Epidermal melanocyte (primary cell): ENCODE measurements around the gene KLF18.
"Not testable (repeated sequence)": the region's sequence is repeated elsewhere in the genome, so short reads cannot be mapped to it uniquely, and the experiment has no call there.

Experiments
- DNase-seq: peaks from one replicate; pipeline ENCODE4 v3.0.0; 2011; ENCODE audit warnings: low spot score; ENCODE audit not compliant: insufficient read length

Gene KLF18

GRCh38 chr1:44120398-44120949, 21.0 kb downstream of the KLF18 start:
- DNase-seq, result no peak

- DNase-seq, result no peak
These were observed 21.9 kb downstream of the KLF18 start for GRCh38 chr1:44119525-44119924.

DNA sequence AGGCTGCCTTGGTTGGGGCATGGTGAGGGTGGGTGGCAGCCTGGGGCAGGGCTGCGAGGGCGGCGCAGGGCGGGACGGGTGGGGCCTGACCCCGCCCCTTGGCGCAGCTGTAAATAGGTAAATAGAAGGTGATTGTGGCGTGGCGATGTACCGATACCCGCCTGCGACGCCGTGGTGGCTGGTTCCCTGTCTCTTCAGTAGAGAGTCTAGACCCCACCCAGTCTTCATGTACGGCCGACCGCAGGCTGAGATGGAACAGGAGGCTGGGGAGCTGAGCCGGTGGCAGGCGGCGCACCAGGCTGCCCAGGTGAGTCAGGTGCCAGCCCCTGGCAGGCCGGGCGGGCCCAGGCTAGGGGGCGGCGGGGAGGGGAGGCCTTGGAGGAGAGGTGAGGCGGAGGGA, 22.7 kb downstream of the KLF18 start, which contains the start of gene KLF17:
Gene KLF17 (plus strand): TSS at position 140 of the 400 bp plus-strand sequence. CDS start 87 bp downstream, at position 227.
- no peak for DNase-seq

DNA sequence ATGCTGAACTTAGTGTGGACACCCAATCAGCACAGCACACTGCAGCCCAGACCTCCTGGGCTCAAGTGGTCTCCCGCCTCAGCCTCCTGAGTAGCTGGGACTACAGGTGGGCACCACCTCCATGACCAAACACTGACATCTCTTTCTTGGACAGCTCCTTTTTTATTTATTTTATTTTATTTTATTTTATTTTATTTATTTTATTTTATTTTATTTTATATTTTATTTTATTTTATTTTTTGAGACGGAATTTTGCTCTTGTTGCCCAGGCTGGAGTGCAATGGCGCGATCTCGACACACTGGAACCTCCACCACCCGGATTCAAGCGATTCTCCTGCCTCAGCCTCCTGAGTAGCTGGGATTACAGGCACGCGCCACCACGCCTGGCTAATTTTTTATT, 24.2 kb downstream of the KLF18 start:
- not testable (repeated sequence) for DNase-seq

GRCh38 chr1:44114098-44114497, 27.3 kb downstream of the KLF18 start:
- DNase-seq, result no peak

DNA sequence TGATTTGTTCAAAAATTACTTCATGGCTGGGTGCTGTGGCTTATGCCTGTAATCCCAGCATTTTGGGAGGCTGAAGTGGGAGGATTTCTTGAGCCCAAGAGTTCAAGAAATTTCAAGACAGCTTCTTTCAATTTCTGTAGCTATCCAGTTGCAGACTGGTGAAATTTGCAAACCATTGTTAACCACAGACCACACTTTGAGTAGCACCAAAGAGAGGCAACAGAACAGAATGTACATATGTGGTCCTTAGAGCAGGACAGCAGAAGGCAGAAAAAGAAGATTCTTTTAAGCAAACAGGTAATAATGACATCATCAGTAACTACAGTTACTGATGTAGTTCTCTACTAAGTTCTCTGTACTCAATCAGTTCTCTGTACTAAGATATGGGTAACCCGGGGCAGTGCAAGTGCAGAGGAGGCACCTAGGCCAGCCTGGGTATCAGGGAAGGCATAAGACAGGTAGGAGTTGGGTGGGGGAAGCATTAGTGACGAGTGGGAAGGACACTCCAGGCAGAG, 28.3 kb downstream of the KLF18 start:
- no peak for DNase-seq

- DNase-seq, result no peak
These were observed 28.9 kb downstream of the KLF18 start for GRCh38 chr1:44112486-44112885.

GRCh38 chr1:44111861-44112260, 29.6 kb downstream of the KLF18 start:
- DNase-seq, result no peak

DNA sequence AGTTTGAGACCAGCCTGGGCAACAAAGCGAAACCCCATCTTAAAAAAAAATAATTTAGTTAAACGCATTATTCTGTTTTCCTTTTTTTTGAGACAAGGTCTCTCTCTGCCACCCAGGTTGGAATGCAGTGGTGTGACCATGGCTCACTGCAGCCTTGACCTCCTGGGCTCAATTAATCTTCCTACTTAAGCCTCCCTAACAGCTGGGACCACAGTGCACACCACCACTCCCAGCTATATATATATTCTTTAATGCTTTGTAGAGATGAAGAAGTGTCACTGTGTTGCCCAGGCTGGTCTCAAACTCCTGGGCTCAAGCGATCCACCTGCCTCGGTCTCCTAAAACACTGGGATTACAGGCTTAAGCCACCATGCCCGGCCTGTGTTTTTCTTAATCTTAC, 30.5 kb downstream of the KLF18 start:
- DNase-seq, result no peak

GRCh38 chr1:44108971-44109370, 32.5 kb downstream of the KLF18 start:
- no peak for DNase-seq

DNA sequence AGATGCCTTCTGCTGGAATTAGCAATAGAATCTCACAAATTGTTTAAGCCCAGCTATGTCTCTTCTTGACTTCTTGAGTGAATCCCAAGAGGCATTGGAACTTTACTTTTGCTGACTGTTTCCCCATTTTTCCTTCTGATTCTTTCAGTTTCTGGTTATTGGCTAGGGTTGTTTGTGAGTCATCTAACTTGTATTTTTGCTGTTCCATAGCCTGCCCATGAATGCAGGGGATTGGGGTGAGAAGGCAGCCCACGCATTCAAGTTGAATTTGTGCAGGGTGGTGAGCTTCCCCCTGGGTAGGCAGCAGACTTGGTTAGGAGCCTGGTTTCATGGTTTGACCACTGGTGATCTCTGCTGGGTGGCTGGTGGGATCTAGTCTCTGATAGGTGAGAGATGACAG, 33.2 kb downstream of the KLF18 start:
- no peak for DNase-seq

- DNase-seq, result no peak
These were observed 35.6 kb downstream of the KLF18 start for GRCh38 chr1:44105810-44106209.

GRCh38 chr1:44103270-44104131, 37.9 kb downstream of the KLF18 start:
- no peak for DNase-seq

DNA sequence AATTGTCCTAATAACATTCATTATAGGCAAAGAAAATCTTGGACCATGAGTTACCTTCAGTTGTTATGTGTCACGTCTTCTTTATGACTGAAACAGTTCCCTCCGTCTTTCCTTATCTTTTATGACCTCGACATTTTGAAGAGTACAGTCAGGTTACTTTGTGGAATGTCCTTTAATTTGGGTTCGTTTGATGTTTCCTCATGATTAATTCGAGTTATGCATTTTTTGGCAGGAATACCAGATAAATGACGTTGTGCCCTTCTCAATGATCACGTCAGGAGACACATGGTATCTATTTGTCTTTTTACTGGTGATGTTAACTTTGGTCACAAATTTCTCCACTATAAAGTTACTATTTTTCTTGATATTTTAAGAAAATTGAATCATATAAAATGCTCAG, 40.1 kb downstream of the KLF18 start:
- no peak for DNase-seq

- DNase-seq, result no peak
These were observed 41.1 kb downstream of the KLF18 start for GRCh38 chr1:44100183-44100868.

DNA sequence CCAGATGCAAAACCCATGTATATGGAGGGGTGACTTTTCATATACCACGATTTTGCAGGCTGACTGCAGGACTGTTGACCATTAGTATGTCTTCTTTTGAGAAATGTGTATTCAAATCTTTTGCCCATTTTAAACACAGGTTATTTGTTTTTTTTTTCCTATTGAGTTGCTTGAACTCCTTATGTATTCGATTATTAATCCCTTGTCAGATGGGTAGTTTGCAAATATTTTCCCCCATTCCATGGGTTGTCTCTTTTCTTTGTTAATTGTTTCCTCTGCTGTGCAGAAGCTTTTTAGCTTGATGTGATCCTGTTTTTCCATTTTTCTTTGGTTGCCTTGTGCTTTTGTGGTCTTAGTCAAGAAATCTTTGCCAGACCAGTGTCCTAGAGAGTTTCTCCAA, 47.4 kb downstream of the KLF18 start:
- DNase-seq, result no peak

- no peak for DNase-seq
These were observed 50.8 kb downstream of the KLF18 start for GRCh38 chr1:44090429-44091252.

DNA sequence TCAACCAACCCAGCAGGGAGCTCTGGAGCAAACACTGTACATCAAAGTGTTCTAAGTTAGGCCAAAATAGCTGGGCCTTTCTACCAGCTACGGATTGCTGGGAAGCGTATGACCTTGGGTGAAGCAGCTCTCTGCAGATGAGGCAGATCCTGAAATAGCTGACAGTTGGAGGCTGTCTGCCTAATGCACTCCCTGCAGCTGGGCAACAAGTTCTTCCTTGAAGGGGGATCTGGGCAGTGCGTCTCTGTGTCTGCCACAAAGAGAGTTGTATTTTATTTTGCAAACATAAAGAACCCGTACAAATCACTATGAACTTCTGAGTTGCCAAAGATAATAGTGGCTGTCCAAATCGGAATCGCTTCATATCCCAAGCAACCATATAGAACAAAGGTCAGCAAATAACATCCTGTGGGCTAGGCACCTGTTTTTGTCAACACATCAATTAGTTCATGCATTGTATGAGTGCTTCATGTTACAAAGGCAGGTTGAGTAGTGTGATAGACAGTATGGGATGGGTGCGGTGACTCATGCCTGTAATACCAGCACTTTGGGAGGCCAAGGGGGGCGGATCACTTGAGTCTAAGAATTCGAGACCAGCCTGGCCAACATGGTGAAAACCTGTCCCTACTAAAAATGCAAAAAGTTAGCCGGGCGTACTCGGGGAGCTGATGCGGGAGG, 51.9 kb downstream of the KLF18 start:
- no peak for DNase-seq
